Ishikawa (cell line): ENCODE results near the gene CERS6.

ENCODE experiments used
- CEBPB ChIP-seq: IDR thresholded peaks from 2 replicates; pipeline ENCODE4 v1.6.1; 2012
- CREB1 ChIP-seq: IDR thresholded peaks from 2 replicates; pipeline ENCODE4 v1.6.1; 2012; ENCODE audit warnings: low read depth
- EGR1 ChIP-seq: IDR thresholded peaks from 2 replicates; pipeline ENCODE4 v1.6.1; 2012
- EP300 ChIP-seq: IDR thresholded peaks from 2 replicates; pipeline ENCODE4 v1.6.1; 2012; ENCODE audit warnings: borderline replicate concordance
- FOXM1 ChIP-seq: IDR thresholded peaks from 2 replicates; pipeline ENCODE4 v1.6.1; 2012; ENCODE audit warnings: low read depth, borderline replicate concordance
- NFIC ChIP-seq: IDR thresholded peaks from 2 replicates; pipeline ENCODE4 v1.6.1; 2012
- RAD21 ChIP-seq: IDR thresholded peaks from 2 replicates; pipeline ENCODE4 v1.6.1; 2012; ENCODE audit warnings: low read depth
- TAF1 ChIP-seq: IDR thresholded peaks from 2 replicates; pipeline ENCODE4 v1.6.1; 2012; ENCODE audit warnings: low read depth, mild to moderate bottlenecking
- TEAD4 ChIP-seq: IDR thresholded peaks from 2 replicates; pipeline ENCODE4 v1.6.1; 2012
- TF ChIP-seq, protein P1 (sequence below): IDR thresholded peaks from 2 replicates; pipeline ENCODE4 v1.6.1; 2012
- TF ChIP-seq, protein P2 (sequence below): IDR thresholded peaks from 2 replicates; pipeline ENCODE4 v1.6.1; 2012; ENCODE audit warnings: low read depth, mild to moderate bottlenecking
- TF ChIP-seq, protein P3 (sequence below): IDR thresholded peaks from 2 replicates; pipeline ENCODE4 v1.6.1; 2012

DNA sequence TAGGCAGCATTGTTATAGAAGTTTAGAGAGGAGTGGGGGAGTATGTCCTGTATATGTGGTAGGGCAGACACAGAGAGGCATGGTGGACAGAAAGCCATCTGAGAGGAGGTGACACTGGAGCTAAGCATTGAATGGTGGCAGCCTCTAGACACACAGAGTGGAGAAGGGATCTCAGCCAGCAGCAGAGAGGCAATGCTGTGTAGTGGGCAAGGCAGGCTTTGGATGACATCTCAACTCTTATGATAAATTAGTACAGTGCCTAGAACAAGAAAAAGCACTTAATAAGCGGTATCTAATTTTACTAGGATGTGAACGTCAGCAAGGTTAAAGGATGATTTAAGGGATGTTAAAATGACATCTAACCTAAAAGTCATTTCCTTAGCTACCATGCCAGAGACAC lies 22.5 kb upstream of the CERS6 start:
- TF ChIP-seq, protein P1, sequence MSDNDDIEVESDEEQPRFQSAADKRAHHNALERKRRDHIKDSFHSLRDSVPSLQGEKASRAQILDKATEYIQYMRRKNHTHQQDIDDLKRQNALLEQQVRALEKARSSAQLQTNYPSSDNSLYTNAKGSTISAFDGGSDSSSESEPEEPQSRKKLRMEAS, result no peak
- TF ChIP-seq CREB1 (no peak), CEBPB (no peak), EGR1 (no peak), FOXM1 (no peak), NFIC (no peak), EP300 (no peak), RAD21 (no peak), TAF1 (no peak), TEAD4 (no peak)
- TF ChIP-seq, protein P2, sequence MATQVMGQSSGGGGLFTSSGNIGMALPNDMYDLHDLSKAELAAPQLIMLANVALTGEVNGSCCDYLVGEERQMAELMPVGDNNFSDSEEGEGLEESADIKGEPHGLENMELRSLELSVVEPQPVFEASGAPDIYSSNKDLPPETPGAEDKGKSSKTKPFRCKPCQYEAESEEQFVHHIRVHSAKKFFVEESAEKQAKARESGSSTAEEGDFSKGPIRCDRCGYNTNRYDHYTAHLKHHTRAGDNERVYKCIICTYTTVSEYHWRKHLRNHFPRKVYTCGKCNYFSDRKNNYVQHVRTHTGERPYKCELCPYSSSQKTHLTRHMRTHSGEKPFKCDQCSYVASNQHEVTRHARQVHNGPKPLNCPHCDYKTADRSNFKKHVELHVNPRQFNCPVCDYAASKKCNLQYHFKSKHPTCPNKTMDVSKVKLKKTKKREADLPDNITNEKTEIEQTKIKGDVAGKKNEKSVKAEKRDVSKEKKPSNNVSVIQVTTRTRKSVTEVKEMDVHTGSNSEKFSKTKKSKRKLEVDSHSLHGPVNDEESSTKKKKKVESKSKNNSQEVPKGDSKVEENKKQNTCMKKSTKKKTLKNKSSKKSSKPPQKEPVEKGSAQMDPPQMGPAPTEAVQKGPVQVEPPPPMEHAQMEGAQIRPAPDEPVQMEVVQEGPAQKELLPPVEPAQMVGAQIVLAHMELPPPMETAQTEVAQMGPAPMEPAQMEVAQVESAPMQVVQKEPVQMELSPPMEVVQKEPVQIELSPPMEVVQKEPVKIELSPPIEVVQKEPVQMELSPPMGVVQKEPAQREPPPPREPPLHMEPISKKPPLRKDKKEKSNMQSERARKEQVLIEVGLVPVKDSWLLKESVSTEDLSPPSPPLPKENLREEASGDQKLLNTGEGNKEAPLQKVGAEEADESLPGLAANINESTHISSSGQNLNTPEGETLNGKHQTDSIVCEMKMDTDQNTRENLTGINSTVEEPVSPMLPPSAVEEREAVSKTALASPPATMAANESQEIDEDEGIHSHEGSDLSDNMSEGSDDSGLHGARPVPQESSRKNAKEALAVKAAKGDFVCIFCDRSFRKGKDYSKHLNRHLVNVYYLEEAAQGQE, result no peak
- TF ChIP-seq, protein P3, sequence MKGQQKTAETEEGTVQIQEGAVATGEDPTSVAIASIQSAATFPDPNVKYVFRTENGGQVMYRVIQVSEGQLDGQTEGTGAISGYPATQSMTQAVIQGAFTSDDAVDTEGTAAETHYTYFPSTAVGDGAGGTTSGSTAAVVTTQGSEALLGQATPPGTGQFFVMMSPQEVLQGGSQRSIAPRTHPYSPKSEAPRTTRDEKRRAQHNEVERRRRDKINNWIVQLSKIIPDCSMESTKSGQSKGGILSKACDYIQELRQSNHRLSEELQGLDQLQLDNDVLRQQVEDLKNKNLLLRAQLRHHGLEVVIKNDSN, result no peak
